ENCODE measurements around the gene RCC1. TPM values are rescaled to one million over a fixed set of nuclear protein-coding genes. Genes with fewer than 3 reads are reported as not detected.
A peak's percentile ranks its signal among the peaks of the same experiment; 100 is the strongest.
"Not testable (repeated sequence)": the region's sequence is repeated elsewhere in the genome, so short reads cannot be mapped to it uniquely, and the experiment has no call there.

RCC1 gene
- total RNA-seq, 2 donors from 2014 or later = 10.7 to 15.1 TPM

DNA sequence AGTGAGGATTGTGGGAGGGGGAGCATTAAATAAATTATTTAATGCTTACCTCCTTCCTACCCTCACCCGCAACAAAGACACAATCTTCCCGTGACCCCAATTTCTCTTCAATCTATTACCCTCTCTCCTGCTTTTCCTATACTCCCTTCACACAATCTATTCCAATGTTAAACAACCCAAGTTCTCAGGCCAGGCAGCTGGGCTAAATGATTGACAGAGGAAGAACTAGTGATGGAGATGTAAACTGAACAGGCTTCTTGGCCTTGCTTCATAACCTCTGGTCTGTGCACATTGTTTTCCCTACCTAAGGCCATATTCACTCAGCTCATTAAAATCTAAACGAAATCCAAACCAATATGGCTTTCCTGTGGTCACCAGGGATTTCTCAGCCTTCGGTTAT lies 3.9 kb upstream of the RCC1 start:
- DNase-seq (no peak), ATAC-seq (no peak)
- peak overlapping the region; percentile 37 for H3K27ac Mint-ChIP-seq
- H3K4me1 Mint-ChIP-seq = peaks cover 16% of the 10 kb centered on the region
- no peak overlapping the region for H3K4me3 Mint-ChIP-seq
- H3K27me3 Mint-ChIP-seq = no peaks in the 10 kb centered on the region
- H3K36me3 Mint-ChIP-seq (ENCODE audit: low read depth) = no peaks in the 10 kb centered on the region
- H3K9me3 ChIP-seq (ENCODE audit: control insufficient read depth, low read length, poor library complexity, severe bottlenecking) = peaks cover 3% of the 10 kb centered on the region

DNA sequence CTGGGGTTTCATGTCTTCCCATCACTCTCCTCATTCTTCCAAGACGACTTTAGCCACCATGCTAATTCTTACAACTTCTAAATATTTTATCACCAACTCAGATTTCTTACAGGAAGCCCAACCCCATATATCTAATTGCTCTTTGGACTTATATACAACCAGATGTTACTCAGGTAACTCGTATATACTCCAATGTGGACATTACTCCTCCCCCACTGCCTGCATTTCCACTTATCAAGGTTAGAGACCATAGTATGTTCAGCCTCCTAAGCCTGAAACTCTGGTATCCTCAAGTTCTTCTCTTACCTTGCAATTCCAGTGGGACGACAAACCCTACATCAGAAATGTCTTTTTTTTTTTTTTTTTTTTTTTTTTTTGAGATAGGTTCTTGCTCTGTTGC lies 2.7 kb upstream of the RCC1 start:
- no peaks in the 10 kb centered on the region for H3K36me3 Mint-ChIP-seq (ENCODE audit: low read depth)
- H3K4me3 Mint-ChIP-seq = no peak overlapping the region
- H3K4me1 Mint-ChIP-seq = peaks cover 17% of the 10 kb centered on the region
- peaks cover 7% of the 10 kb centered on the region for H3K9me3 ChIP-seq (ENCODE audit: control insufficient read depth, low read length, poor library complexity, severe bottlenecking)
- H3K27me3 Mint-ChIP-seq = no peaks in the 10 kb centered on the region
- ATAC-seq = no peak
- no peak for DNase-seq
- H3K27ac Mint-ChIP-seq = no peak overlapping the region

DNA sequence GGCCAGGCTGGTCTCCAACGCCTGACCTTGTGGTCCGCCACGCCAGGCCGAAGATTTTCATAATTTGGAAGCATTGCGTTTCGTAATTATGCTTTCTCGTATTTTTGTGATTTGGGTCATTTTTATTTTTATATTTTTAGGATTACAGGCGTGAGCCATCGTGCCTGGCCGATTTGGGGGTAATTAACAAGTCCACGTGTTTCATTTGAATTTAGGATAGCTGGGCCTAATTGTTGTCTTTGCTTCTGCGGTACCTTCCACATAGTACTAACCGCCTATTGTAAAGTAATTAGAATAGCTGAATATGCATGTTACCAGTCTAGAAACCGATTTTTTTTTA lies 1.0 kb downstream of the RCC1 start:
- Mint-ChIP-seq H3K27me3 (no peaks in the 10 kb centered on the region), H3K27ac (peak overlapping the region; percentile 99), H3K4me1 (peaks cover 45% of the 10 kb centered on the region), H3K36me3 (ENCODE audit: low read depth) (peaks cover 9% of the 10 kb centered on the region), H3K4me3 (peak overlapping the region; percentile 95)
- ATAC-seq = no peak
- H3K9me3 ChIP-seq (ENCODE audit: control insufficient read depth, low read length, poor library complexity, severe bottlenecking) = peaks cover 7% of the 10 kb centered on the region
- DNase-seq = no peak

DNA sequence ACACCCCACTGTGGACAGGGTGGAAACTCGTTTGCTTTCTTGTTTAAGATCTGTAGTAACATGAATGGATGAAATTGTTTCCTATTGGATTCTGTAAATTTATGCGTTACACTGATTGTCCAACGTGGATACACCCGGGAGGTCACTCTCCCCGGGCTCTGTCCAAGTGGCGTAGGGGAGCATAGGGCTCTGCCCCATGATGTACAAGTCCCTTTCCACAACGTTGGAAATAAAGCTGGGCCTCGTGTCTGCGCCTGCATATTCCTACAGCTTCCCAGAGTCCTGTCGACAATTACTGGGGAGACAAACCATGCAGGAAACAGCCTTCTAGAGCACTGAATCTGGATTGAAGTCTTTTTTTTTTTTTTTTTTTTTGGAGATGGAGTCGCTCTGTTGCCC lies 1.4 kb downstream of the RCC1 start:
- peaks cover 9% of the 10 kb centered on the region for H3K36me3 Mint-ChIP-seq (ENCODE audit: low read depth)
- DNase-seq = no peak
- no peak for ATAC-seq
- peak overlapping the region; percentile 95 for H3K4me3 Mint-ChIP-seq
- H3K9me3 ChIP-seq (ENCODE audit: control insufficient read depth, low read length, poor library complexity, severe bottlenecking) = peaks cover 7% of the 10 kb centered on the region
- H3K27ac Mint-ChIP-seq = peak overlapping the region; percentile 99
- H3K27me3 Mint-ChIP-seq = no peaks in the 10 kb centered on the region
- H3K4me1 Mint-ChIP-seq = peaks cover 47% of the 10 kb centered on the region

DNA sequence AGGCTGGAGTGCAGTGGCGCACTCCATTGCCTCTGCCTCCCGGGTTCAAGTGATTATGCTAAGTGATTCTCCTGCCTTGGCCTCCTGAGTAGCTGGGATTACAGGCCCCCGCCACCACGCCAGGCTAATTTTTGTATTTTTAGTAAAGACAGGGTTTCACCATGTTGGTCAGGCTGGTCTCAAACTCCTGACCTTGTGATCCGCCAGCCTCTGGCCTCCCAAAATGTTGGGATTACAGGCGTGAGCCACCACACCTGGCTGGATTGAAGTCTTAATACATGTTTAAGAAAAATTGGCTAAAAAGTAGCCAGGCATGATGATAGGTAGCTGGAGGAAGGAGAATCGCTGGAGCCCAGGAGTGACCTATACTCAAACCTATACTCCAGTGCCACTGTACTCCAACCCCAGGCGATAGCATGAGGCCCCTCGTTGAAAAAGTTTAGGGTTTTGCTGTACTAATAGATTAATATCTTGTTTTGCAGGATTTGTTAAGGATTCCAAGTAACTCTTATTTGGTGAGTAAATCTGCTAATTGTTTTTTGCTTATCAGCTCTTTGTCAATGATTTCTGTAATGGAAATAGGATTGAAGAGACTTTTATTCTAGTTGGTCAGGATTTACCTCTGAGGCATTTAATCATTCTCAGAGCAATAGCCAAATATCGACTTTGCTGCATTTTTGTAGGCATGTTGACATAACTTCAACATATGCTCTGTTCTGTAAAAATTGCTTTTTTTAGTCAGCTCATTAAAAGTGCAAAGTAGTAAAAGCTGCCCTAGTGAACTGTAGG lies 2.0 kb downstream of the RCC1 start:
- H3K4me1 Mint-ChIP-seq = peaks cover 53% of the 10 kb centered on the region
- no peaks in the 10 kb centered on the region for H3K27me3 Mint-ChIP-seq
- no peak for DNase-seq

DNA sequence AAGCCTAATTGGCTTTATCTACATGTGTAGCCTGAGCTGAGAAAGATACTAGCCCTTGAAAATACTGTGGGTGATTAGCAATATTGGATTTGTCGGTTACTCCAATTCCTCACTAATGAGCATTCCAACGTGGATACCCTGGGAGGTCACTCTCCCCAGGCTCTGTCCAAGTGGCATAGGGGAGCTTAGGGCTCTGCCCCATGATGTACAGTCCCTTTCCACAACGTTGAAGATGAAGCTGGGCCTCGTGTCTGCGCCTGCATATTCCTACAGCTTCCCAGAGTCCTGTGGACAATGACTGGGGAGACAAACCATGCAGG lies 2.6 kb downstream of the RCC1 start:
- no peaks in the 10 kb centered on the region for H3K27me3 Mint-ChIP-seq
- H3K27ac Mint-ChIP-seq = peak overlapping the region; percentile 99
- peaks cover 50% of the 10 kb centered on the region for H3K4me1 Mint-ChIP-seq
- ATAC-seq = no peak
- DNase-seq = no peak
- H3K4me3 Mint-ChIP-seq = peak overlapping the region; percentile 95
- H3K36me3 Mint-ChIP-seq (ENCODE audit: low read depth) = peaks cover 14% of the 10 kb centered on the region
- H3K9me3 ChIP-seq (ENCODE audit: control insufficient read depth, low read length, poor library complexity, severe bottlenecking) = peaks cover 7% of the 10 kb centered on the region

More for the DNA sequence above, 2.0 kb downstream of the RCC1 start:
- H3K4me3 Mint-ChIP-seq = peak overlapping the region; percentile 95
- ATAC-seq = no peak
- H3K36me3 Mint-ChIP-seq (ENCODE audit: low read depth) = peaks cover 14% of the 10 kb centered on the region
- peaks cover 7% of the 10 kb centered on the region for H3K9me3 ChIP-seq (ENCODE audit: control insufficient read depth, low read length, poor library complexity, severe bottlenecking)
- H3K27ac Mint-ChIP-seq = peak overlapping the region; percentile 99

DNA sequence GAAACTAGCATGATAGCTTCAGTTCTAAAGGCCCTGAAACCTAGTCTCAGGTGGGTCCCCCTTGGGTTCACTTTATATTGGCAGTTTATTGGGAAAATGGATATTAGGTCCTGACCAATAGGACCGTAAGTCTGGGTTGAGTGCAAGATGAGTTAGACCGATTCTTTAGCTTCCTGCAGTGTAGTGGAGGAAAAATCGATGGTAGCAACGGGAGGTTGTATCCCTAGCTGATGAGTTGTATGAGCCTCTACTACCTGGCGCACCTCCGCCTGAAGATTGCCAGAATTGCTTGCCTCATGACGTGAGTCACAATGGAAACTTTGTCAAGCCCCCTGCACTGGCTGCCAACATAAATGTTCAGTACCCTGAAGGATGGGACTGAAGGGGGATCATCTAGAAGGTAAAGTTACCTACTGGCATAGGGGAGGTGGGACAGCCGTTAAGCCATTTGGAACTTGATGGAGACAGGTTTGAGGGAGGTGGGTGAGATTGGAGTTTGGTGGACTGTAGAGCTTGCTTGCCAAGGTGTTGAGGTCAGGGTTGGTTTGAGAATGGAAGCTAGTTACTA lies 3.9 kb downstream of the RCC1 start:
- Mint-ChIP-seq H3K4me3 (peak overlapping the region; percentile 95), H3K27me3 (no peaks in the 10 kb centered on the region), H3K4me1 (peaks cover 50% of the 10 kb centered on the region), H3K36me3 (ENCODE audit: low read depth) (peaks cover 14% of the 10 kb centered on the region), H3K27ac (peak overlapping the region; percentile 99)
- ATAC-seq = no peak
- no peak for DNase-seq
- H3K9me3 ChIP-seq (ENCODE audit: control insufficient read depth, low read length, poor library complexity, severe bottlenecking) = peaks cover 7% of the 10 kb centered on the region

DNA sequence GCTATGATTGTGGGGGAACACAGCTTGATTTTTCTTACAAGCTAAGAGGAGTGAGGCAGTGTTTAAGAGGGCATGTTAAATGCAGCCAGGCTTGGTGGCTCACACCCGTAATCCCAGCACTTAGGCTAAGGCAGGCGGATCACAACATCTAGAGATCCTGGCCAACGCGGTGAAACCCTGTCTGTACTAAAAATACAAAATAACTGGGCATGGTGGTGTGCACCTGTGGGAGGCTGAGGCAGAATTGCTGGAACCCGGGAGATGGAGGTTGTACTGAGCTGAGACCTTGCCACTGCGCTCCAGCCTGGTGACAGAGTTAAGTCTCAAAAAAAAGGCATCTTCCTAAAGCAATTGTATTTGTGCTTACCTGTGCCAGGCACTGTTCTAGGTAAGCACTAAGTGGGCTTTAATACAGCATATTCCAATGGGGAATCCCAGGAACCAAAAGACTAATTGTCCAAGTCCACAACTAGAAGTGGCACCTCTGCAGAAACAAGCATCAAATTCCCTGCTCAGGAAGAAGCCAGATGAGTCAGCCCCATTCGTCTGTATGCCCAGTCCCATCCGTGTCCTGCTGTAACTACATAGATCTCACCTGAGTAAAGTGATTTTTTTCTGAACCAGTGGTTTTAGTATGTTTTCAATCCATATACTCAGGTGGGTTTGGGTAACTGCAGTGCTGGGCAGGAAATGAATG lies 4.6 kb downstream of the RCC1 start:
- H3K36me3 Mint-ChIP-seq (ENCODE audit: low read depth) = peaks cover 14% of the 10 kb centered on the region
- no peak for DNase-seq
- H3K4me3 Mint-ChIP-seq = peak overlapping the region; percentile 95
- no peaks in the 10 kb centered on the region for H3K27me3 Mint-ChIP-seq
- peak; percentile 14 for ATAC-seq
- H3K9me3 ChIP-seq (ENCODE audit: control insufficient read depth, low read length, poor library complexity, severe bottlenecking) = peaks cover 7% of the 10 kb centered on the region
- peak overlapping the region; percentile 99 for H3K27ac Mint-ChIP-seq
- peaks cover 46% of the 10 kb centered on the region for H3K4me1 Mint-ChIP-seq

DNA sequence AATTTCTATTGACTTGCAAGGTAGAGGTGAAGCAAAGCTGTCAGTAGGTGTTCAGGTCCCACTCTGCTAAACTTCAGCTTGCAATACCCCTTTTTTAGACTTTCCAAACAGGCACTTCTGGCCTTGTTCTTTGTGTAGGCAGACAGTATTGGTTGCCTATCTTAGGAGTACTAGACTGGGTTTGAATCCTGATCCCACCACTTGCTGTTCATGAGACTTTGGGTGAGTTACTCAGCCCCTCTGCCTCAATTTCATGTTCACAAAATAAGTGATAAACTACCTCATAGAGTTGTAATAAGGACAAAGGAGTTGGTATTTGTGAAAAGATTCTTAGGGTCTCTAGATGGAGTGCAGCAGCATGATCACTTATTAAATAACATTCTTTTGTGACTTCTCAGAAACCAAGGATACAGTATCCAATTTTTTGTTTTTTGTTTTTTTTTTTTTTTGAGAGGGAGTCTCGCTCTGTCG lies 5.2 kb downstream of the RCC1 start:
- no peak for DNase-seq
- Mint-ChIP-seq H3K36me3 (ENCODE audit: low read depth) (peaks cover 14% of the 10 kb centered on the region), H3K4me3 (peak overlapping the region; percentile 95), H3K27me3 (no peaks in the 10 kb centered on the region), H3K27ac (peak overlapping the region; percentile 99), H3K4me1 (peaks cover 41% of the 10 kb centered on the region)
- peaks cover 7% of the 10 kb centered on the region for H3K9me3 ChIP-seq (ENCODE audit: control insufficient read depth, low read length, poor library complexity, severe bottlenecking)
- no peak for ATAC-seq

DNA sequence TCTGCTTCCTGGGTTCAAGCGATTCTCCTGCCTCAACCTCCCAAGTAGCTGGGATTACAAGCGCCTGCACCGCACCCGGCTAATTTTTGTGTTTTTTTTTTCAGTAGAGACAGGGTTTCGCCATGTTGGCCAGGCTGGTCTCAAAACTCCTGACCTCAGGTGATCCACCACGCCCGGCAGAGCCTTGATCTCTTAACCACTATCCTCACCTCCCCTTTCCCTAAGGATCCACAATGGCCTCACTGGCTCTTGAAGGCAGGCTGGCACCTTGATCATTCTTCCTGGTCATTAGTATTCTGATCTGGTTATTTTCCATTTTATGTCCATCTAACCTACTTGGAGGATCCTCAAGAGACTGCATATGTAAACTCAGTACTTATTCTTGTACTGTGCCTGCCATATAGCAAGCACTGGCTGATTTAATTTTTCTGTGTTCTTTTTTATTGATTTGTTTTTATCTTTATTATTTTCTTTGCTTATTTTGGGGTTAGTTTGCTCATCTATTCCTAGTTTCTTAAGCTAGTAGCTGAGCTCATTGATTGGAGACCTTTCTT lies 6.3 kb downstream of the RCC1 start:
- Mint-ChIP-seq H3K4me1 (peaks cover 40% of the 10 kb centered on the region), H3K27me3 (no peaks in the 10 kb centered on the region), H3K4me3 (peak overlapping the region; percentile 95), H3K36me3 (ENCODE audit: low read depth) (peaks cover 14% of the 10 kb centered on the region), H3K27ac (peak overlapping the region; percentile 99)
- ATAC-seq (no peak), DNase-seq (no peak)
- peaks cover 2% of the 10 kb centered on the region for H3K9me3 ChIP-seq (ENCODE audit: control insufficient read depth, low read length, poor library complexity, severe bottlenecking)

DNA sequence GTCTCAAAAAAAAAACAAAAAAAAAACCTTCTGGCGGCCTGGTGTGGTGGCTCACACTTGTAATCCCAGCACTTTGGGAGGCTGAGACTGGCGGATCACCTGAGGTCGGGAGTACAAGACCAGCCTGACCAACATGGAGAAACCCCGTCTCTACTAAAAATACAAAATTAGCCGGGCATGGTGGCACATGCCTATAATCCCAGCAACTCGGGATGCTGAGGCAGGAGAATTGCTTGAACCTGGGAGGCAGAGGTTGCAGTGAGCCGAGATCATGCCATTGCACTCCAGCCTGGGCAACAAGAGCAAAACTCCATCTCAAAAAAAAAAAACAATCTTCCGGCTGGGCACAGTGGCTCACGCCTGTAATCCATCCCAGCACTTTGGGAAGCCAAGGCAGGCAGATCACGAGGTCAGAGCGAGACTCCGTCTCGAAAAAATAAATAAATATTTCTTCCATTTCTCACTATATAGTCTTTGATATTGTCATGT lies 8.6 kb downstream of the RCC1 start:
- not testable (repeated sequence) for H3K4me3 Mint-ChIP-seq; DNase-seq; H3K27me3 Mint-ChIP-seq; ATAC-seq; H3K9me3 ChIP-seq (ENCODE audit: control insufficient read depth, low read length, poor library complexity, severe bottlenecking)
- Mint-ChIP-seq H3K27ac (peak overlapping the region; percentile 39), H3K36me3 (ENCODE audit: low read depth) (peaks cover 12% of the 10 kb centered on the region), H3K4me1 (peaks cover 46% of the 10 kb centered on the region)

DNA sequence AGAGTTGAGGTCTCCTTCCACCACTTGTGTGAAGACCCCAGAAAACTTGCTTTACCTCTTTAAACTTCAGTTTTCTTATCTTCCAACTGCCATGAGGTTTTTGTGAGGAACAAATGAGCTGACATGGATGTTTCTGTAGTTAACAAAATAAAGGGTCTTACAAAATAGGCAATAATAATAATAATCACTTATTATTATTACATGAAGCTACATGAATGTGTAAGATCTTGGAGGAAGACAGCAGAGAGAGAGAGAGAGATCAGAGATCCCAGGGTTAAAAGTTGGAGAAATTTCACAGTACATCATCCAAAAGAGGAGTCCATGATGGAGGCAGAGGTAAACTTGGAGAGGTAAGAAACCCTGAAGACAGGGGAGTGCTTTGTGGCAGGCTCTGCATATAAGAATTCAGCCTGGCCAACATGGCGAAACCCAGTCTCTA lies 10.7 kb downstream of the RCC1 start:
- Mint-ChIP-seq H3K36me3 (ENCODE audit: low read depth) (peaks cover 5% of the 10 kb centered on the region), H3K27ac (no peak overlapping the region), H3K4me1 (peaks cover 29% of the 10 kb centered on the region), H3K27me3 (no peaks in the 10 kb centered on the region), H3K4me3 (no peak overlapping the region)
- no peak for DNase-seq
- ATAC-seq = no peak
- H3K9me3 ChIP-seq (ENCODE audit: control insufficient read depth, low read length, poor library complexity, severe bottlenecking) = no peaks in the 10 kb centered on the region

DNA sequence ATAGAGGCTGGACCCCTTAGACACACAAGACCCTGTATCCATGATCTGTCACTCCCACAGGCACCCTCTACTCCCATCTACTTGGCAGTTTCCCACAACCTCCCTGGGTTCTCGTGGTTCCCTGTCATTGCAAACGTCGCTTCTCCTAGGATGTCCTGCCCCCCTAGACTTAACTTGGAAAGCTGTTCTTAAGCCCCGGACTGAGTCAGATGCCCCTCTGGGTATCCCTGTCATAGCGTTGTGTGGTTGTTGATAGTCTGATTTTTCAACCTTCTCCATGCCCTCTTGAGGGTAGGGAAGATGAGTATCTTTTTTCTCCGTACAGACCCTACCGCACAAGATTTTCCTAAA lies 11.8 kb downstream of the RCC1 start:
- DNase-seq (no peak), ATAC-seq (peak; percentile 4)
- H3K36me3 Mint-ChIP-seq (ENCODE audit: low read depth) = peaks cover 4% of the 10 kb centered on the region
- H3K4me1 Mint-ChIP-seq = peaks cover 32% of the 10 kb centered on the region
- H3K4me3 Mint-ChIP-seq = peak overlapping the region; percentile 90
- H3K27me3 Mint-ChIP-seq = no peaks in the 10 kb centered on the region
- H3K9me3 ChIP-seq (ENCODE audit: control insufficient read depth, low read length, poor library complexity, severe bottlenecking) = no peaks in the 10 kb centered on the region
- peak overlapping the region; percentile 92 for H3K27ac Mint-ChIP-seq
